PC-3 (cell line): Measurements from ENCODE around the gene TRAPPC3L. TPM values are rescaled to one million over a fixed set of nuclear protein-coding genes. Genes with fewer than 3 reads are reported as not detected.

Experiments used
- ATAC-seq: fragments of 200-7000 bp; cut with Tn5 transposase; 2 replicates; pipeline ENCODE4 v1.9.1; 2020; ENCODE audit warnings: mild to moderate bottlenecking, moderate library complexity
- BruUV-seq: library from RNA; stranded (reverse); fragments of 400-500 nt; replicated peaks from 2 replicates; lab custom pipeline; 2021; lab: Mats Ljungman, UMichigan
- CTCF ChIA-PET: fragments of 300-600 bp; sonication (Branson Sonifier 250); formaldehyde crosslinking; loops from one replicate; lab custom pipeline; 2022; ENCODE audit warnings: antibody characterized with exemption; lab: Charles Lee
- POLR2A ChIA-PET: fragments of 300-600 bp; sonication (Branson Sonifier 250); formaldehyde crosslinking; loops from one replicate; lab custom pipeline; 2022; ENCODE audit warnings: antibody characterized with exemption; ENCODE audit not compliant: unreplicated experiment; lab: Charles Lee
- DNase-seq: peaks from one replicate; pipeline ENCODE4 v3.0.0-alpha.2; 2015
- H2AFZ ChIP-seq: fragments of 300-600 bp; sonication (generic); 2 replicates; pipeline ENCODE4 v1.6.0; 2016; ENCODE audit warnings: antibody characterized with exemption, low read length
- H3F3A ChIP-seq: fragments of 300-600 bp; sonication (generic); one replicate; pipeline ENCODE4 v1.6.0; 2017; ENCODE audit warnings: antibody characterized with exemption, low read length, control low read depth, mild to moderate bottlenecking; ENCODE audit not compliant: unreplicated experiment
- H3K27ac ChIP-seq: fragments of 300-600 bp; sonication (generic); 2 replicates; pipeline ENCODE4 v1.5.1; 2016; ENCODE audit warnings: mild to moderate bottlenecking, low read length
- H3K27me3 ChIP-seq: fragments of 300-600 bp; sonication (generic); 2 replicates; pipeline ENCODE4 v1.6.1; 2016; ENCODE audit warnings: low read length, mixed read lengths
- H3K36me3 ChIP-seq: fragments of 300-600 bp; sonication (generic); 2 replicates; pipeline ENCODE4 v1.6.1; 2016; ENCODE audit warnings: low read depth, mixed run types, low read length, mixed read lengths
- H3K4me1 ChIP-seq: fragments of 300-600 bp; sonication (generic); 2 replicates; pipeline ENCODE4 v1.5.1; 2016; ENCODE audit warnings: low read length; ENCODE audit not compliant: insufficient read depth
- H3K4me2 ChIP-seq: fragments of 300-600 bp; sonication (generic); 2 replicates; pipeline ENCODE4 v1.6.0; 2016; ENCODE audit warnings: low read length
- H3K4me3 ChIP-seq: fragments of 300-600 bp; sonication (generic); 2 replicates; pipeline ENCODE4 v1.5.1; 2016; ENCODE audit warnings: mild to moderate bottlenecking, low read length, mixed read lengths
- H3K79me2 ChIP-seq: fragments of 300-600 bp; sonication (generic); 2 replicates; pipeline ENCODE4 v1.6.1; 2017; ENCODE audit warnings: low read length, mixed read lengths
- H3K9ac ChIP-seq: fragments of 300-600 bp; sonication (generic); 2 replicates; pipeline ENCODE4 v1.6.0; 2016; ENCODE audit warnings: mild to moderate bottlenecking, low read length
- H3K9me2 ChIP-seq: fragments of 300-600 bp; sonication (generic); replicated peaks from 2 replicates; pipeline ENCODE4 v1.6.1; 2016; ENCODE audit warnings: mixed run types, low read length, mixed read lengths
- H3K9me3 ChIP-seq: fragments of 300-600 bp; sonication (generic); 2 replicates; pipeline ENCODE4 v1.6.1; 2016; ENCODE audit warnings: low read length, mixed read lengths
- H4K20me1 ChIP-seq: fragments of 300-600 bp; sonication (generic); 2 replicates; pipeline ENCODE4 v1.6.1; 2016; ENCODE audit warnings: low read length, mixed read lengths
- CTCF ChIP-seq: fragments of 300-600 bp; sonication (generic); conservative IDR thresholded peaks from 2 replicates; pipeline ENCODE4 v1.5.1; 2017; ENCODE audit warnings: antibody characterized with exemption, low read depth, mild to moderate bottlenecking, low read length
- EZH2 ChIP-seq: fragments of 300-600 bp; sonication (generic); IDR thresholded peaks from one replicate; pipeline ENCODE4 v1.6.1; 2017; ENCODE audit warnings: antibody characterized with exemption, mild to moderate bottlenecking, low read length; ENCODE audit not compliant: unreplicated experiment
- EZH2phosphoT487 ChIP-seq: fragments of 300-600 bp; sonication (generic); IDR thresholded peaks from 2 replicates; pipeline ENCODE4 v1.6.1; 2018; ENCODE audit warnings: mild to moderate bottlenecking, antibody characterized with exemption, low read length, borderline replicate concordance
- intact Hi-C: fragments of 100-400 bp; cut with micrococcal nuclease; formaldehyde crosslinking; loops from 2 replicates; pipeline ENCODE4 v1.9.0; 2023
- total RNA-seq: library from RNA; depleted of rRNA; stranded (reverse); fragments of >200 nt; gene quantifications from 2 replicates; pipeline ENCODE4 v1.2.3, GENCODE V29; 2014

The TRAPPC3L gene
- total RNA-seq, 1 experiment from 2014 or later = not detected

- Histone ChIP-seq H3K36me3 (no peaks in the 10 kb centered on the region), H3K27ac (no peak overlapping the region), H4K20me1 (no peaks in the 10 kb centered on the region), H3K4me1 (0 out of 2 replicates have a peak, but pooled peaks cover 5% of the 10 kb centered on the region), H3K9me3 (no peaks in the 10 kb centered on the region), H3K4me2 (no peak overlapping the region), H3K79me2 (no peaks in the 10 kb centered on the region), H3K9me2 (no peaks in the 10 kb centered on the region), H2AFZ (no peak overlapping the region), H3K27me3 (no peaks in the 10 kb centered on the region), H3F3A (no peaks in the 10 kb centered on the region), H3K4me3 (no peak overlapping the region), H3K9ac (no peak overlapping the region)
- ATAC-seq (no peak), DNase-seq (no peak)
- ChIA-PET CTCF (no interaction called here), POLR2A (no interaction called here)
- no TSS peak for BruUV-seq
- TF ChIP-seq EZH2 = no peak
- TF ChIP-seq EZH2phosphoT487 = no peak
- intact Hi-C loops = no loop called here
Observed at GRCh38 chr6:116515141-116515540, 30.3 kb downstream of the TRAPPC3L start.

- POLR2A ChIA-PET = no interaction called here
- Histone ChIP-seq H3K9ac (no peak overlapping the region), H3F3A (no peaks in the 10 kb centered on the region), H3K4me3 (no peak overlapping the region), H3K27ac (no peak overlapping the region), H3K9me3 (no peaks in the 10 kb centered on the region), H4K20me1 (no peaks in the 10 kb centered on the region), H3K79me2 (no peaks in the 10 kb centered on the region), H3K9me2 (no peaks in the 10 kb centered on the region), H3K36me3 (no peaks in the 10 kb centered on the region), H3K4me1 (0 out of 2 replicates have a peak, but pooled peaks cover 5% of the 10 kb centered on the region), H3K27me3 (no peaks in the 10 kb centered on the region), H3K4me2 (no peak overlapping the region), H2AFZ (no peak overlapping the region)
- ATAC-seq = no peak
- CTCF ChIA-PET = interaction anchor here (0.5 kb wide), 1 partner anchor 407 kb away, joined by 4 read pairs; no protein-coding TSS in a partner anchor
- no peak for DNase-seq
- TF ChIP-seq EZH2 (no peak), CTCF (no peak), EZH2phosphoT487 (no peak)
- intact Hi-C loops = no loop called here
- no TSS peak for BruUV-seq
Observed at GRCh38 chr6:116514111-116514510, 31.4 kb downstream of the TRAPPC3L start.

GRCh38 chr6:116513224-116513875 is 32.1 kb downstream of the TRAPPC3L start:
- ATAC-seq = no peak
- no TSS peak for BruUV-seq
- POLR2A ChIA-PET = no interaction called here

More at GRCh38 chr6:116513224-116513875, 32.1 kb downstream of the TRAPPC3L start:
- no peaks in the 10 kb centered on the region for H3F3A ChIP-seq
- TF ChIP-seq EZH2phosphoT487 (no peak), CTCF (no peak), EZH2 (no peak)
- H3K9ac ChIP-seq = no peak overlapping the region
- intact Hi-C loops = no loop called here
- no peak overlapping the region for H2AFZ ChIP-seq
- DNase-seq = peak; percentile 21
- CTCF ChIA-PET = no interaction called here
- no peaks in the 10 kb centered on the region for H3K27me3 ChIP-seq
- H3K4me1 ChIP-seq = 0 out of 2 replicates have a peak, but pooled peaks cover 5% of the 10 kb centered on the region
- H3K79me2 ChIP-seq = no peaks in the 10 kb centered on the region
- H3K9me3 ChIP-seq = no peaks in the 10 kb centered on the region
- no peak overlapping the region for H3K27ac ChIP-seq
- no peaks in the 10 kb centered on the region for H4K20me1 ChIP-seq
- no peaks in the 10 kb centered on the region for H3K9me2 ChIP-seq
- no peaks in the 10 kb centered on the region for H3K36me3 ChIP-seq
- H3K4me2 ChIP-seq = no peak overlapping the region
- H3K4me3 ChIP-seq = no peak overlapping the region
